ENCODE results near the gene FAM180B.

FAM180B gene

DNA sequence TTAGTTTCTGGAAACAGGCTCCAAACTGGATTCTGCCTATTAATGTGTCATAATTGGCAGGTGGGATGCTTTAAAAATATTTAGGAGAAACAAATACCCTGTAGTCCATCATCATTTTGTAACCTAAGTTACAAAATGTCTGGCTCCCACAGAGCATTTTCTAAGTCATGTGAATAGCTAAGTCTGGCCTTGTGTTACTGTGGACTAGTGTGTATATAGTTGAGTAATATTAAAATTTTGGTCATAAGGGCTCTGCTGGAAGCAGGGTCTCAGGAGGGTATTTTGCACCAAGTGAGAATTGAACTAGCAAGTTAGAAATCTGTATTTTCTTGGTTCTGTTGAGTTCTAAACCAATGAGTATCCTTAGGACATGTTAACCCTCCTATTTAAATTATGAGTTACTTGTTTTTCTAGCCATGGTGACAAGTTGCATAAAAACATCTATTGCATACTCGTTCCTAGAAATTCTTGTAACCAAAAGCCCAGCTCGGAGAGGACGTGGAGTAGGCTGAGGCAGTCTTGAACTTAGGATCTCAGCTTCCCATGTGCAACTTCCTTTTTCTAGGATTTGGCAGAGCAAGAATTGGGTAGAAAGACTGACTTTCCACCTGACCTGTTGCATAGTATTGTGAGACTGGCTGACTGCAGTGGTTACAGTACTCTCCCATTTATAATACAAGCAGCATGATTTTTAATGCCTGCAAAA, 15.7 kb upstream of the FAM180B start:
- H3K36me3 ChIP-seq (ENCODE audit: control insufficient read depth, insufficient read depth, low read length), result peaks cover 28% of the 10 kb centered on the region
- no peak overlapping the region for H3K4me3 ChIP-seq (ENCODE audit: low read depth, low read length)
- no peaks in the 10 kb centered on the region for H3K9me3 ChIP-seq (ENCODE audit: control insufficient read depth, insufficient read depth, low read length)
- H3K27me3 ChIP-seq (ENCODE audit: control insufficient read depth, insufficient read depth, low read length), result no peaks in the 10 kb centered on the region
- no peaks in the 10 kb centered on the region for H3K4me1 ChIP-seq (ENCODE audit: control insufficient read depth, insufficient read depth, low read length)
- H3K9ac ChIP-seq (ENCODE audit: low read depth, low read length), result no peak overlapping the region

DNA sequence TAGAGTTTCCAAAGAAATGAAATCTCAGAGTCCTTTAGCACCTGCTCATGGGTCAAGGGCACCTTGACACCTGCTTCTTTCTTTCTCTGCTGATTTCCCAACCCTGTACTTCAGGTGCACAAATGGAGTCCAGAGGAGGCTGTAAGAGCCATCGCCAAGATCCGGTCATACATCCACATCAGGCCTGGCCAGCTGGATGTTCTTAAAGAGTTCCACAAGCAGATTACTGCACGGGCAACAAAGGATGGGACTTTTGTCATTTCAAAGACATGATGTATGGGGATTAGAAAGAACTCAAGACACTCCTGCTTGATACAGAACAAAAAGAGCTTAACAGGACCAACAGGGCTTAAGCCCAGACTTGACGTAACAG, 15.1 kb upstream of the FAM180B start:
- H3K4me1 ChIP-seq (ENCODE audit: control insufficient read depth, insufficient read depth, low read length), result no peaks in the 10 kb centered on the region
- H3K9ac ChIP-seq (ENCODE audit: low read depth, low read length), result no peak overlapping the region
- no peaks in the 10 kb centered on the region for H3K27me3 ChIP-seq (ENCODE audit: control insufficient read depth, insufficient read depth, low read length)
- H3K9me3 ChIP-seq (ENCODE audit: control insufficient read depth, insufficient read depth, low read length), result no peaks in the 10 kb centered on the region
- no peak overlapping the region for H3K4me3 ChIP-seq (ENCODE audit: low read depth, low read length)
- peaks cover 28% of the 10 kb centered on the region for H3K36me3 ChIP-seq (ENCODE audit: control insufficient read depth, insufficient read depth, low read length)

DNA sequence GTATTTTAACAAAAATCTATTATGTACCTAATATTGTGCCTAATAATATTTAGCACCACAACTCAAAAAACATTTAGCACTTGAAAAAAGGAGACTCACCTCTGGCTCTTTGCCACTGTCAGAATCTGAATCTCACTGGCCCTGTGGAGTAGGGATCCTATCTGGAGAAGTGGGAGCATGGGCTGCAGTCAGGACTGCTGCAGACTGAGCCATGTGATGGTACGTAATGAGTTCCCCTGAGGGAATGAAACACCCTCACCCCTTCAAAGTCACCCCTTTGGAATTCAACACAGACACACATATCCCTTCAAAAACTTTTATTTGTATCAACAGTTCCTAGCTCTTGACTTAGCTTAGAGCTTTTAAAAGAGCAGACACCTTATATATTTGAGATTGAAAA, 14.6 kb upstream of the FAM180B start:
- no peaks in the 10 kb centered on the region for H3K4me1 ChIP-seq (ENCODE audit: control insufficient read depth, insufficient read depth, low read length)
- no peak overlapping the region for H3K4me3 ChIP-seq (ENCODE audit: low read depth, low read length)
- H3K36me3 ChIP-seq (ENCODE audit: control insufficient read depth, insufficient read depth, low read length), result peaks cover 28% of the 10 kb centered on the region
- H3K27me3 ChIP-seq (ENCODE audit: control insufficient read depth, insufficient read depth, low read length), result no peaks in the 10 kb centered on the region
- no peak overlapping the region for H3K9ac ChIP-seq (ENCODE audit: low read depth, low read length)
- H3K9me3 ChIP-seq (ENCODE audit: control insufficient read depth, insufficient read depth, low read length), result no peaks in the 10 kb centered on the region

DNA sequence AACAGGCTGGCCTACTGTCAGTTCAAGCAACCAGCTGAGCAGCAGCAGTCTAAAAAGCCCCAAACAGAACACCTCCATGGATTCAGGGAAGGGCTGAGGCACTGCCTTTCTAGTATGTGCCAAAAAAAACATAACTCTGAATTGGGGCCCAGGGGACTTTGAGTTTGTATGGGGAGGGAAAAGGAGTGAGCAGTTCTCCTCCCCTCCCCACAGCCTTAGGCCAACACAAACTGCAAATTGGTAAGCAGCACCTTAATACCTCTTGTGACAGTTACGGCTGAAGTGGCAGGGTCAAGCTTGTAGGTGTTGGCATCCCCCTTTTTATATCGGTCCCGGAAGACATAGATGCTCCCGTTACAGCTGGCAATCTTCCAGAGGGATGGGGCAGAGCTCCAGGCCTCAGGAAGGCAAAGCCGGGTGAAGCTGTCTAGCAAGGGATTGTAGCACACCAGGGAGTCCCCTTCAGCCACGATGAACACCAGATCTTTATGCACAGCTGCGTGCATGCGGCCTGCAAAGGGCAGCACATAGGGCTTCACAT, 13.7 kb upstream of the FAM180B start:
- Histone ChIP-seq H3K9me3 (ENCODE audit: control insufficient read depth, insufficient read depth, low read length) (no peaks in the 10 kb centered on the region), H3K36me3 (ENCODE audit: control insufficient read depth, insufficient read depth, low read length) (peaks cover 30% of the 10 kb centered on the region), H3K4me3 (ENCODE audit: low read depth, low read length) (no peak overlapping the region), H3K4me1 (ENCODE audit: control insufficient read depth, insufficient read depth, low read length) (peaks cover 2% of the 10 kb centered on the region), H3K27me3 (ENCODE audit: control insufficient read depth, insufficient read depth, low read length) (no peaks in the 10 kb centered on the region), H3K9ac (ENCODE audit: low read depth, low read length) (no peak overlapping the region)

DNA sequence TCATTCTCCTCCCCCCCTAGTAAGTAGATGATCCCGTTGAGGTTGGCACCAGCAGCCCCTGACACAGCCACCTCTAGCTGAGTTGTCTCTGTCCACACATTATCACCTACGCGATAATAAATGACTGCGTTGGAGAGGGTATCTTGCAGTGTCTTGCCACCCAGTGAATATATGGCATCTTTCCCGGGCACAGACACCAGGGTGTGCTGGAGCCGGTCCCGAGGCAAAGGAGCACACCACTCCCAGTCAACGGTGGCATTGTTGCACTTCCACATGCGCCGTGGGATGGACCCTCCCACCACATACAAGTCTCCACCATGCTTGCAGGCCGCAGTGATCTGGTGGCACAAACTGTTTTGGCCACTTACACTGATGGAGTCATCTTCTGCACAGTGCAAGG, 13.2 kb upstream of the FAM180B start:
- H3K27me3 ChIP-seq (ENCODE audit: control insufficient read depth, insufficient read depth, low read length), result no peaks in the 10 kb centered on the region
- no peak overlapping the region for H3K4me3 ChIP-seq (ENCODE audit: low read depth, low read length)
- H3K9ac ChIP-seq (ENCODE audit: low read depth, low read length), result no peak overlapping the region
- H3K4me1 ChIP-seq (ENCODE audit: control insufficient read depth, insufficient read depth, low read length), result peaks cover 4% of the 10 kb centered on the region
- H3K9me3 ChIP-seq (ENCODE audit: control insufficient read depth, insufficient read depth, low read length), result no peaks in the 10 kb centered on the region
- peaks cover 32% of the 10 kb centered on the region for H3K36me3 ChIP-seq (ENCODE audit: control insufficient read depth, insufficient read depth, low read length)

DNA sequence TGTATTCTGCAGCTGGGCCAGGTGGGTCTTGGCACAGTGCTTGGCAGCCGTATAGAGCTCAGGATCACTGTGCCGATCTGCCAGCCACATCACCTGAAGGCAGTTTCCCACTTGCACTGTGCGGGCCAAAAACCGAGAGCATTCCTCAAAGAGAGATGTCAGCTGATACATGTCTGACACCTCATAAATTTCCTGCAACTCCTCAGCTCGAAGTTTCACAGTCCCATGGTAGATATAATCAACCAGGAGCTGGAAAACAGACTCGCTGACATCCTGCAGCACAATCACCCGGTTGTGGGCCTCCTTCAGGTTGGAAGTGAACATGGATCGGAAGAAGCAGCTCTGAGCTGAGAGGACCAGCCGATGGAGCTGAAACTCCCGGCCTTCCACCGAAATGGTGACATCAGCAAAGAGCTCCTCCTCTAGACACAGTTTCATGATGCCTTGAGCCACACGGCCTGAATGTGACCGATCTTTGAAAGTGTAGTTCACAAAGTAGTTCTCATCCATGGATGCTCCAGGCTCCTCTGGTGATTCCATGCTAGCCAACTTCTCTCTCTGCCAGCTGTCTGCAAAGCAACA, 8.9 kb upstream of the FAM180B start:
- Histone ChIP-seq H3K27me3 (ENCODE audit: control insufficient read depth, insufficient read depth, low read length) (no peaks in the 10 kb centered on the region), H3K9ac (ENCODE audit: low read depth, low read length) (no peak overlapping the region), H3K4me1 (ENCODE audit: control insufficient read depth, insufficient read depth, low read length) (peaks cover 8% of the 10 kb centered on the region), H3K36me3 (ENCODE audit: control insufficient read depth, insufficient read depth, low read length) (peaks cover 32% of the 10 kb centered on the region), H3K9me3 (ENCODE audit: control insufficient read depth, insufficient read depth, low read length) (no peaks in the 10 kb centered on the region), H3K4me3 (ENCODE audit: low read depth, low read length) (peak overlapping the region; percentile 82)

DNA sequence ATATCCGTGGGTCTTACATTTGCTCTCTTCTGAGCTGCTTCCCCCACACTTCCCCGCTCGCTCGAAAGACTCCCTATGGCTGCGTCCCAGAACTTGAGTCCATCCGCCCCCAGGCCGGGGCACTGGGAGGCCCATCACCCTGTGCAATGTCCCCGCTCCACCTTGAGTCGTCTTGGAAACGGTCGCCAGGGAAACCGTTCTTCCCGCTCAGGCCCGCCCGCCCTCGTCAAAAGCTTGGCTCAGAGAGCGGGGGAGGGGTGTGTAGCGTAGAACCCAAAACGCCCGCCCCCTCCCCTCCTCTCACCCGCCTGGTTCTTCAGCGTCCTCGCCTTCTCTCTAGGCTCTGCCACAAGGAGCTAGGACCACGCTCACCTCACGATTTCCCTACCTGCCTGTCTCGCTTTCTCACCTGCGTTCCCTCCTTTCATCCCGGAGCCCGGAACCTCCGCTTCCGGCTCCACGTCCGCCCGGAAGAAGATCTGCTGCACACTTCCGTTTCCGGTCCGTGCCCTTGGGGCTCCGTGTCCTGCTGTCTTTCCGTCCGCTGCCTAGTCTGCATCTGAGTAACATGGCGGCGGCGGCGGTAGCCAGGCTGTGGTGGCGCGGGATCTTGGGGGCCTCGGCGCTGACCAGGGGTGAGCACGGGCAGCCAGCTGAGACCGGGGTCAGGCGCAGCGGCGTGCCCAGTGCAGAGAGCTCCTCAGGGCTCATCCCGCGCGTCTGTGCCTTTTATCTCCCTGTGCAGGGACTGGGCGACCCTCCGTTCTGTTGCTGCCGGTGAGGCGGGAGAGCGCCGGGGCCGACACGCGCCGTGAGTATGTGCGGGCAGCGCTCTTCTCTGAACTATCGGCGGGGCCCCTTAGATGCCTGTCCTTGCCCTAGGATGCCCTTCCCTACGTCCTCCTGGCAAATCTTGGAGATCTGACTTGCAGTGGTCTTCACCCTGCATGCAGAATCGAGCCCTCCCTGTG, 7.7 kb upstream of the FAM180B start, which contains the start of the genes KBTBD4 and NDUFS3:
Gene KBTBD4 (minus strand): TSS at position 447 of the 971 bp plus-strand sequence. CDS start 19 bp downstream, at position 428.
Gene NDUFS3 (plus strand): TSS at position 551 of the 971 bp plus-strand sequence. CDS start 18 bp downstream, at position 569.
- Histone ChIP-seq H3K9ac (ENCODE audit: low read depth, low read length) (peak within 1 kb of the TSS; percentile 87), H3K9me3 (ENCODE audit: control insufficient read depth, insufficient read depth, low read length) (no peaks in the 10 kb centered on the region), H3K36me3 (ENCODE audit: control insufficient read depth, insufficient read depth, low read length) (peaks cover 28% of the 10 kb centered on the region)

DNA sequence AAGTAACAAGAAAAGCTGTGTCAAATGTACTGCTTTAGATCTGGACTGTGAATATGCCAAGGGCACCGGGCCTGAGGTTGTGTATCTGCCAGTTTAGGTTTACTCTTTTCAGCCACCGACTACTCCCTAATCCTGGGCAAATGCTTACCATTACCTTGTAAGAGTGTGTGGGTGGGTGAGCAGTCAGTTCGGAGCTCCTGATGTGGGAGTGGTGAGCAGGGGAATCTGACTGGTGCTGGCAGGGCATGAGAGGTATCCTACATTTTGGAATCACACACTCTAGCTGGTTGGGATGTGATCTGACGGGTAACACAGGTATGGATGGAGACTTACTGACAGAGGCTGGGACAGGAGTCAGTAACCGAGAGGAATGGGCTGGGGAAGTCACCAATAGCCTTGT, 2.6 kb upstream of the FAM180B start:
- no peak overlapping the region for H3K4me3 ChIP-seq (ENCODE audit: low read depth, low read length)
- H3K9ac ChIP-seq (ENCODE audit: low read depth, low read length), result no peak overlapping the region
- no peaks in the 10 kb centered on the region for H3K27me3 ChIP-seq (ENCODE audit: control insufficient read depth, insufficient read depth, low read length)
- peaks cover 25% of the 10 kb centered on the region for H3K36me3 ChIP-seq (ENCODE audit: control insufficient read depth, insufficient read depth, low read length)
- H3K4me1 ChIP-seq (ENCODE audit: control insufficient read depth, insufficient read depth, low read length), result peaks cover 4% of the 10 kb centered on the region
- no peaks in the 10 kb centered on the region for H3K9me3 ChIP-seq (ENCODE audit: control insufficient read depth, insufficient read depth, low read length)

More for the DNA sequence above, 7.7 kb upstream of the FAM180B start, which contains the start of the genes KBTBD4 and NDUFS3:
- H3K4me3 ChIP-seq (ENCODE audit: low read depth, low read length), result peak within 1 kb of the TSS; percentile 82
- H3K27me3 ChIP-seq (ENCODE audit: control insufficient read depth, insufficient read depth, low read length), result no peaks in the 10 kb centered on the region
- peaks cover 8% of the 10 kb centered on the region for H3K4me1 ChIP-seq (ENCODE audit: control insufficient read depth, insufficient read depth, low read length)

DNA sequence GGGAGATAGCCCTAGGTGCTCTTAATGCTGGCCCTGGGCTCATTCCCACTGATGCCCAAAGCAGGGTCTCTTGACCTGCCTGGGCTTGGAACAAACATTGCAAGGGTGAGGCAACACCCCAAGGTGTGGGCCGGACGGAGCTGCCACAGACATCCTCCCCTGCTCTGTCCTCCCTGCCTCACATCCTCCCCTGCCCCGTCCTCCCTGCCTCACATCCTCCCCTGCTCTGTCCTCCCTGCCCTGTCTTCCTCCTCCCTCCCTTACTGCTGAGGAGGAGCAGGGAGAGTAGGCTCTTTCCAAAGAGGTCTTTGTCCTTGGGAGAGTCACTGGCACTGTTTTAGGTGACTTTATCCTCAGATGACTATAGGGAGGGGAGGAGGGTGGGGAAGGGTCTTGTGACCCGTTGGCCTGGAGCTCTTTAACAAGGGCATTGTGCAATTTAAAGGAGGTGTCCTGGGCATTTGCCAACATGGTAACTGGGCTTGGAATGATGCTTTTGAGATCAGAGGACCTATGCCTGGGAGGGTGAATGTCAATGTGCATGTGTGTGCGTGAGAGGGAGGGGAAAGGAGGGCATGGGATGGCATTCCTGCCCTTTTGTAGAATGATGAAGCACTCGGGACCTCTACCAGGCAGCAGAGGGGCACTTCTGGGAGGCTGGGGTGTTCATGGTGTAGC, 700 bp downstream of the FAM180B start:
- Histone ChIP-seq H3K9me3 (ENCODE audit: control insufficient read depth, insufficient read depth, low read length) (no peaks in the 10 kb centered on the region), H3K27me3 (ENCODE audit: control insufficient read depth, insufficient read depth, low read length) (peaks cover 10% of the 10 kb centered on the region), H3K9ac (ENCODE audit: low read depth, low read length) (no peak overlapping the region), H3K4me1 (ENCODE audit: control insufficient read depth, insufficient read depth, low read length) (peaks cover 2% of the 10 kb centered on the region), H3K4me3 (ENCODE audit: low read depth, low read length) (no peak overlapping the region), H3K36me3 (ENCODE audit: control insufficient read depth, insufficient read depth, low read length) (peaks cover 15% of the 10 kb centered on the region)

DNA sequence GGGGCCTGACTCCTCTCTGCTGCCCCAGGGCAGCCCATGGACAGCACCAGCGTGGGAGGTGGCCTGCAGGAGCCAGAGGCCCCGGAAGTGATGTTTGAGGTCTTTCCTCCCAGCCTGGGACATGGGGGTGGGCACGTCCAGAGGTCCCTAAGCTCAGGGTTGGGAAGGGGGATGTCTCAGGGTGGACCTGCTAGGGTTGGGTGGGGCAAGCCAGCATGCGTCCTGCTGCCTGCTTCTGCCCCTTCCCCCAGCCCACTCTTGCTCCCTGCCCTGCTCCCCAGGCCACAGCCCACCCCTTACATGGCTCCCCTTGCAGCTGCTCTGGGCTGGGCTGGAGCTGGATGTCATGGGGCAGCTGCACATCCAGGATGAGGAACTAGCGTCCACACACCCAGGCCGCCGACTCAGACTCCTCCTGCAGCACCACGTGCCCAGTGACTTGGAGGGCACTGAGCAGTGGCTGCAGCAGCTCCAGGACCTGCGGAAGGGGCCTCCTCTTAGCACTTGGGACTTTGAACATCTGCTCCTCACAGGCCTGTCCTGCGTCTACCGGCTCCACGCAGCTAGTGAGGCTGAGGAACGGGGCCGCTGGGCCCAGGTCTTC, 1.3 kb downstream of the FAM180B start:
- peaks cover 8% of the 10 kb centered on the region for H3K36me3 ChIP-seq (ENCODE audit: control insufficient read depth, insufficient read depth, low read length)
- H3K27me3 ChIP-seq (ENCODE audit: control insufficient read depth, insufficient read depth, low read length), result peaks cover 16% of the 10 kb centered on the region
- H3K9me3 ChIP-seq (ENCODE audit: control insufficient read depth, insufficient read depth, low read length), result no peaks in the 10 kb centered on the region
- H3K4me3 ChIP-seq (ENCODE audit: low read depth, low read length), result no peak overlapping the region
- no peak overlapping the region for H3K9ac ChIP-seq (ENCODE audit: low read depth, low read length)
- H3K4me1 ChIP-seq (ENCODE audit: control insufficient read depth, insufficient read depth, low read length), result peaks cover 2% of the 10 kb centered on the region
